ENCODE results near the gene MAN1A2. TPM values are rescaled to one million over a fixed set of nuclear protein-coding genes. Genes with fewer than 3 reads are reported as not detected.
"Not testable (repeated sequence)": the region's sequence is repeated elsewhere in the genome, so short reads cannot be mapped to it uniquely, and the experiment has no call there.

MAN1A2 gene
- total RNA-seq, 5 donors from 2014 or later (not counting 1 experiment from before 2014, with no cell fraction given): 43.3 to 64.4 (median 51.4) TPM

DNA sequence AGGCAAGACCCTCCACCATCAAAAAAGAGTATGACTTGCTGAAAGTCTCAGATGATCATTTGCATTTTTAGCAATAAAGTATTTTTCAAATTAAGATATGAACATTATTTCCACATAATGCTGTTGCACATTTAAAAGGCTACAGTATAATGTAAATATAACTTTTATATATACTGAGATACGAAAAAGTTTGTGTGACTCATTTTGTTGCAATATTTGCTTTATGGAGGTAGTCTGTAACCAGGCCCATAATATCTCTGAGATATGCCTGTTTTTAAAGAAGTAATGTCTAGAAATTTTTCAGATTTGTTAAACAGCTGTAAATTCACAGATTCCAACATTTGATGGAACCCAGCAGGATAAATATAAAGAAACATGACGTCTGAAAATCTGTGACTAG is 86.7 kb downstream of the MAN1A2 start:
- Histone ChIP-seq H3K9me3 (no peaks in the 10 kb centered on the region), H3K4me3 (ENCODE audit: control insufficient read depth in 1 of 2, extremely low read depth in 1 of 2, low read length in 1 of 2) (no peak overlapping the region), H3K27me3 (replicated peaks in 1 of 2; ENCODE audit: control insufficient read depth in 2 of 2, extremely low read depth in 1 of 2, insufficient read depth in 2 of 2, low read length in 1 of 2) (no peaks in the 10 kb centered on the region), H3K36me3 (ENCODE audit: control insufficient read depth in 2 of 2, extremely low read depth in 1 of 2, insufficient read depth in 1 of 2, low read length in 1 of 2) (peaks cover 6 to 10% of the 10 kb centered on the region in 2 donors), H3K4me1 (ENCODE audit: control insufficient read depth in 1 of 2, extremely low read depth in 1 of 2, insufficient read depth in 2 of 2, low read length in 2 of 2) (no peaks in the 10 kb centered on the region), H3K27ac (ENCODE audit: low read length) (no peak overlapping the region)
- Mint-ChIP-seq H3K36me3 (peaks cover 70% of the 10 kb centered on the region), H3K27ac (no peak overlapping the region), H3K4me1 (peaks cover 0 to 6% (median 0%) of the 10 kb centered on the region in 3 donors), H3K4me3 (no peak overlapping the region), H3K27me3 (no peaks in the 10 kb centered on the region), H3K9me3 (peaks cover 0 to 9% (median 8%) of the 10 kb centered on the region in 3 donors)
- WGBS (ENCODE audit: insufficient coverage): no CpG with 5 or more reads among the region's 2 CpGs
- POLR2A ChIA-PET: no interaction called here
- CTCF ChIA-PET: no interaction called here
- ATAC-seq (replicated peaks in 1 of 4): no peak
- no peak for DNase-seq

DNA sequence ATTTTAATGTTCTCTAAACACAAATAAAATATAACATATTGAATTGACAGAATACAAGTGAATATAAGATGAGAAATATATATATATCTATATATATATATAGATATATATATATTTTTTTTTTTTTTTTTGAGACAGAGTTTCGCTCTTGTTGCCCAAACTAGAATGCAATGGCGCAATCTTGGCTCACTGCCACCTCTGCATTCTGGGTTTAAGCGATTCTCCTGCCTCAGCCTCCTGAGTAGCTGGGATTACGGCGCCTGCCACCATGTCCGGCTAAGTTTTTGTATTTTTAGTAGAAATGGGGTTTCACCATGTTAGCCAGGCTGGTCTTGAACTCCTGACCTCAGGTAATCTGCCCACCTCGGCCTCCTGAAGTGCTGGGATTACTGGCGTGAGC is 91.2 kb downstream of the MAN1A2 start:
- CTCF ChIA-PET; H3K4me3 Mint-ChIP-seq; H3K27ac ChIP-seq (ENCODE audit: low read length); H3K9me3 Mint-ChIP-seq; H3K4me1 ChIP-seq (ENCODE audit: control insufficient read depth in 1 of 2, extremely low read depth in 1 of 2, insufficient read depth in 2 of 2, low read length in 2 of 2); H3K4me3 ChIP-seq (ENCODE audit: control insufficient read depth in 1 of 2, extremely low read depth in 1 of 2, low read length in 1 of 2); H3K36me3 ChIP-seq (ENCODE audit: control insufficient read depth in 2 of 2, extremely low read depth in 1 of 2, insufficient read depth in 1 of 2, low read length in 1 of 2); DNase-seq; H3K27ac Mint-ChIP-seq; H3K27me3 Mint-ChIP-seq; ATAC-seq (replicated peaks in 1 of 4); H3K9me3 ChIP-seq; H3K4me1 Mint-ChIP-seq; H3K27me3 ChIP-seq (replicated peaks in 1 of 2; ENCODE audit: control insufficient read depth in 2 of 2, extremely low read depth in 1 of 2, insufficient read depth in 2 of 2, low read length in 1 of 2): not testable (repeated sequence)
- POLR2A ChIA-PET: interaction anchor here (0.5 to 0.6 kb wide), 2 partner anchors 19 to 31 kb away, joined by 3 to 4 read pairs; no protein-coding TSS in a partner anchor
- WGBS (ENCODE audit: insufficient coverage): no CpG with 5 or more reads among the region's 8 CpGs
- peaks cover 47% of the 10 kb centered on the region for H3K36me3 Mint-ChIP-seq

DNA sequence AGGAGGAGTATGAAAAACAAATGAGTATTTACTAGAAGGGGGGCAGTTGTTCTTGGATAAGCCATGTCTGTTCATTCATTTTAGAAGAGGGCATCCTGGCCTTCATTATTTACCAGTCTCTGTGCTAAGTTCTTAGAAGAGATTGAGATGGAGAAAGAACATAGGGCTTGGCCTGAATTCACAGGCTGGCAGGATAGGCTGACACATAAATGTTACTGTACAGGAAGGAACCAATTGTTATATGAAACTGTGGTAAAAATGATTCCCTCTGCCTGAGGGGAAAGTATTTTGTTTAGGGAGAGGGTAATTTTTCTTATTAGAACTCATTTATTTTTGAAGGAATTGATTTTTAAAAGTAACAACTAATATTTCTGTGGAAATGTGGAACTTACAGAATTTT is 99.5 kb downstream of the MAN1A2 start:
- POLR2A ChIA-PET: no interaction called here
- H3K27me3 Mint-ChIP-seq: no peaks in the 10 kb centered on the region
- Histone ChIP-seq H3K27me3 (replicated peaks in 1 of 2; ENCODE audit: control insufficient read depth in 2 of 2, extremely low read depth in 1 of 2, insufficient read depth in 2 of 2, low read length in 1 of 2) (no peaks in the 10 kb centered on the region), H3K9me3 (no peaks in the 10 kb centered on the region), H3K27ac (ENCODE audit: low read length) (no peak overlapping the region), H3K36me3 (ENCODE audit: control insufficient read depth in 2 of 2, extremely low read depth in 1 of 2, insufficient read depth in 1 of 2, low read length in 1 of 2) (peaks cover 0 to 20% of the 10 kb centered on the region in 2 donors), H3K4me3 (ENCODE audit: control insufficient read depth in 1 of 2, extremely low read depth in 1 of 2, low read length in 1 of 2) (no peak overlapping the region), H3K4me1 (ENCODE audit: control insufficient read depth in 1 of 2, extremely low read depth in 1 of 2, insufficient read depth in 2 of 2, low read length in 2 of 2) (no peaks in the 10 kb centered on the region)
- no peaks in the 10 kb centered on the region for H3K4me1 Mint-ChIP-seq
- H3K36me3 Mint-ChIP-seq: peaks cover 59% of the 10 kb centered on the region
- H3K27ac Mint-ChIP-seq: no peak overlapping the region
- ATAC-seq (replicated peaks in 1 of 4): no peak
- H3K4me3 Mint-ChIP-seq: no peak overlapping the region
- no peak for DNase-seq
- H3K9me3 Mint-ChIP-seq: no peaks in the 10 kb centered on the region
- CTCF ChIA-PET: no interaction called here

DNA sequence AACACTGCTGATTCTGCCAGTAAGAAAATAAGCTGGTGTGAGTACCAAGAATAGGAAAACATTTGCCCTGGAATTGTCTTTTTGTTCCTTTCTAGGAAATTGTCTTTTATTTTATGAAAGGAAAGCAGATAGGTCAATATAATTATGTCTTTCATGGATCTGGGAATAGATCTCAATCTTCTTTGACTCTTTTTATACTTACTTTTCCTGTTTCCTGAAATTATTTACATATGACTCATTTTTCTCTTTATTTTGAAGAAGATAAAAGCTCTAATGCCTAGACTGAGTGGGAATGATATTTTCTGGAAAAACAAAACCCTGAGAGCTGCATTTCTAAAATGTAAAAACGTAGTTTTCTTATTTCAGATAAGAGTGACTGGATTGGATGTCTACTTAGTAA is 100.1 kb downstream of the MAN1A2 start:
- Mint-ChIP-seq H3K4me1 (no peaks in the 10 kb centered on the region), H3K27me3 (no peaks in the 10 kb centered on the region), H3K36me3 (peaks cover 60% of the 10 kb centered on the region), H3K9me3 (no peaks in the 10 kb centered on the region), H3K4me3 (no peak overlapping the region), H3K27ac (peak overlapping the region in 1 of 2 donors; percentile 23)
- no peak overlapping the region for H3K4me3 ChIP-seq (ENCODE audit: control insufficient read depth in 1 of 2, extremely low read depth in 1 of 2, low read length in 1 of 2)
- H3K36me3 ChIP-seq (ENCODE audit: control insufficient read depth in 2 of 2, extremely low read depth in 1 of 2, insufficient read depth in 1 of 2, low read length in 1 of 2): peaks cover 0 to 20% of the 10 kb centered on the region in 2 donors
- no CpG with 5 or more reads among the region's 1 CpG for WGBS (ENCODE audit: insufficient coverage)
- no peak for DNase-seq
- H3K27me3 ChIP-seq (replicated peaks in 1 of 2; ENCODE audit: control insufficient read depth in 2 of 2, extremely low read depth in 1 of 2, insufficient read depth in 2 of 2, low read length in 1 of 2): no peaks in the 10 kb centered on the region
- no peak for ATAC-seq (replicated peaks in 1 of 4)
- ChIA-PET POLR2A (no interaction called here), CTCF (no interaction called here)
- H3K9me3 ChIP-seq: no peaks in the 10 kb centered on the region
- no peak overlapping the region for H3K27ac ChIP-seq (ENCODE audit: low read length)
- H3K4me1 ChIP-seq (ENCODE audit: control insufficient read depth in 1 of 2, extremely low read depth in 1 of 2, insufficient read depth in 2 of 2, low read length in 2 of 2): no peaks in the 10 kb centered on the region

DNA sequence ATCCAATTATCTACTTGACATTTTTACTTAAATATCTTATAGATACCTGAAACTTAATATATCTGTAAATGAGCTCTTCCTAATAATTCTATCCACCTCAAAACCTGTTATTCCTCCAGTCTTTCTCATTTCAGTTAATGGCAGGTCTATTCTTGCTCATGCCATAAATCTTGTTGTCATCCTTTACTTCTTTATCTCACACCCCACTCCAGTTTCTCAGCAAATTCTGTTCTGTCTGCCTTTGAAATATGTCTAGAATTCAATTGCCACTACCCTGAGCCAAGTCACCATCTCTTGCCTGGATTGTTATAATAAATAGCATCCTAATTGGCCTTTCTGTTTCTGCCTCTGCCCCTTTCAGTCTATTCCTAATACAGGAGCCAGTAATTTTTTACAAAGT is 105.8 kb downstream of the MAN1A2 start:
- peaks cover 0 to 8% of the 10 kb centered on the region in 2 donors for H3K36me3 ChIP-seq (ENCODE audit: control insufficient read depth in 2 of 2, extremely low read depth in 1 of 2, insufficient read depth in 1 of 2, low read length in 1 of 2)
- CTCF ChIA-PET: no interaction called here
- POLR2A ChIA-PET: interaction anchor here in 1 of 2 donors (0.5 to 0.8 kb wide), 2 partner anchors 8 to 26 kb away, joined by 3 read pairs; no protein-coding TSS in a partner anchor
- DNase-seq (no peak), ATAC-seq (replicated peaks in 1 of 4) (no peak)
- no peaks in the 10 kb centered on the region for H3K27me3 Mint-ChIP-seq
- no peak overlapping the region for H3K27ac Mint-ChIP-seq
- no peak overlapping the region for H3K4me3 Mint-ChIP-seq
- H3K9me3 Mint-ChIP-seq: peaks cover 5 to 8% (median 5%) of the 10 kb centered on the region in 3 donors
- no peaks in the 10 kb centered on the region for H3K4me1 ChIP-seq (ENCODE audit: control insufficient read depth in 1 of 2, extremely low read depth in 1 of 2, insufficient read depth in 2 of 2, low read length in 2 of 2)
- peaks cover 3% of the 10 kb centered on the region for H3K9me3 ChIP-seq
- H3K27me3 ChIP-seq (replicated peaks in 1 of 2; ENCODE audit: control insufficient read depth in 2 of 2, extremely low read depth in 1 of 2, insufficient read depth in 2 of 2, low read length in 1 of 2): no peaks in the 10 kb centered on the region
- H3K4me1 Mint-ChIP-seq: no peaks in the 10 kb centered on the region
- no peak overlapping the region for H3K27ac ChIP-seq (ENCODE audit: low read length)
- peaks cover 69% of the 10 kb centered on the region for H3K36me3 Mint-ChIP-seq
- H3K4me3 ChIP-seq (ENCODE audit: control insufficient read depth in 1 of 2, extremely low read depth in 1 of 2, low read length in 1 of 2): no peak overlapping the region

DNA sequence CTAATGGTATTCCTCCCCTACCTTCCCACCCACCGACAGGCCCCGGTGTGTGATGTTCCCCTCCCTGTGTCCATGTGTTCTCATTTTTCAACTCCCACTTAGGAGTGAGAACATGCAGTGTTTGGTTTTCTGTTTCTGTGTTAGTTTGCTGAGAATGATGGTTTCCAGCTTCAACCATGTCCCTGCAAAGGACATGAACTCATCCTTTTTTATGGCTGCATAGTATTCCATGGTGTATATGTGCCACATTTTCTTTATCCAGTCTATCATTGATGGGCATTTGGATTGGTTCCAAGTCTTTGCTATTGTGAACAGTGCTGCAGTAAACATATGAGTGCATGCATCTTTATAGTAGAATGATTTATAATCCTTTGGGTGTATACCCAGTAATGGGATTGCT is 108.2 kb downstream of the MAN1A2 start:
- H3K9me3 Mint-ChIP-seq; ATAC-seq (replicated peaks in 1 of 4); H3K36me3 ChIP-seq (ENCODE audit: control insufficient read depth in 2 of 2, extremely low read depth in 1 of 2, insufficient read depth in 1 of 2, low read length in 1 of 2); H3K27me3 Mint-ChIP-seq; CTCF ChIA-PET; DNase-seq; H3K27ac Mint-ChIP-seq; H3K4me1 ChIP-seq (ENCODE audit: control insufficient read depth in 1 of 2, extremely low read depth in 1 of 2, insufficient read depth in 2 of 2, low read length in 2 of 2); H3K4me3 Mint-ChIP-seq; H3K27ac ChIP-seq (ENCODE audit: low read length); H3K9me3 ChIP-seq; H3K4me3 ChIP-seq (ENCODE audit: control insufficient read depth in 1 of 2, extremely low read depth in 1 of 2, low read length in 1 of 2); POLR2A ChIA-PET; H3K4me1 Mint-ChIP-seq; H3K27me3 ChIP-seq (replicated peaks in 1 of 2; ENCODE audit: control insufficient read depth in 2 of 2, extremely low read depth in 1 of 2, insufficient read depth in 2 of 2, low read length in 1 of 2): not testable (repeated sequence)
- no CpG with 5 or more reads among the region's 2 CpGs for WGBS (ENCODE audit: insufficient coverage)
- peaks cover 69% of the 10 kb centered on the region for H3K36me3 Mint-ChIP-seq

DNA sequence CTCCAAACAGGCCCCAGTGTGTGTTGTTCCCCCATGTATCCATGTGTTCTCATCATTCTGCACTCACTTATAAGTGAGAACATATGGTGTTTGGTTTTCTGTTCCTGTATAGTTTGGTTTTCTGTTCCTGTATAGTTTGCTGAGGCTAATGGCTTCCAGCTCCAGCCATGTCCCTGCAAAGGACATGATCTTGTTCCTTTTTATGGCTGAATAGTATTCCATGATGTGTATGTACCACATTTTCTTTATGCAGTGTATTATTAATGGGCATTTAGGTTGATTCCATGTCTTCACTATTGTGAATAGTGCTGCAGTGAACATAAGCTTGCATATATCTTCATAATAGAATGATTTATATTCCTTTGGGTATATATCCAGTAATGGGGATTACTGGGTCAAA is 111.8 kb downstream of the MAN1A2 start:
- peaks cover 78% of the 10 kb centered on the region for H3K36me3 Mint-ChIP-seq
- Histone ChIP-seq H3K36me3 (ENCODE audit: control insufficient read depth in 2 of 2, extremely low read depth in 1 of 2, insufficient read depth in 1 of 2, low read length in 1 of 2) (peaks cover 0 to 7% of the 10 kb centered on the region in 2 donors), H3K27me3 (replicated peaks in 1 of 2; ENCODE audit: control insufficient read depth in 2 of 2, extremely low read depth in 1 of 2, insufficient read depth in 2 of 2, low read length in 1 of 2) (no peaks in the 10 kb centered on the region), H3K4me1 (ENCODE audit: control insufficient read depth in 1 of 2, extremely low read depth in 1 of 2, insufficient read depth in 2 of 2, low read length in 2 of 2) (no peaks in the 10 kb centered on the region), H3K4me3 (ENCODE audit: control insufficient read depth in 1 of 2, extremely low read depth in 1 of 2, low read length in 1 of 2) (no peak overlapping the region), H3K9me3 (peaks cover 3% of the 10 kb centered on the region), H3K27ac (ENCODE audit: low read length) (no peak overlapping the region)
- ChIA-PET POLR2A (no interaction called here), CTCF (no interaction called here)
- no peaks in the 10 kb centered on the region for H3K27me3 Mint-ChIP-seq
- DNase-seq (no peak), ATAC-seq (replicated peaks in 1 of 4) (no peak)
- H3K9me3 Mint-ChIP-seq: peaks cover 0 to 8% (median 5%) of the 10 kb centered on the region in 3 donors
- no peak overlapping the region for H3K4me3 Mint-ChIP-seq
- no peak overlapping the region for H3K27ac Mint-ChIP-seq
- no peaks in the 10 kb centered on the region for H3K4me1 Mint-ChIP-seq
